IPS-20b (cell line): Measurements from ENCODE around the gene STAT5A.
"Not testable (repeated sequence)": the region's sequence is repeated elsewhere in the genome, so short reads cannot be mapped to it uniquely, and the experiment has no call there.

Experiments
- H3K27ac ChIP-seq: one replicate; pipeline ENCODE4 v1.5.1; 2013; ENCODE audit warnings: low read length
- H3K27me3 ChIP-seq: 2 replicates; pipeline ENCODE4 v1.6.1; 2013; ENCODE audit warnings: mild to moderate bottlenecking, low read length, inconsistent platforms; ENCODE audit not compliant: insufficient read depth
- H3K36me3 ChIP-seq: 2 replicates; pipeline ENCODE4 v1.6.1; 2013; ENCODE audit warnings: low read depth, mild to moderate bottlenecking, inconsistent platforms, low read length, moderate library complexity; ENCODE audit not compliant: insufficient read depth
- H3K4me1 ChIP-seq: 2 replicates; pipeline ENCODE4 v1.6.1; 2013; ENCODE audit warnings: mild to moderate bottlenecking, control low read depth, inconsistent platforms, low read length, moderate library complexity; ENCODE audit not compliant: insufficient read depth
- H3K4me3 ChIP-seq: 2 replicates; pipeline ENCODE4 v1.5.1; 2013; ENCODE audit warnings: mild to moderate bottlenecking, low read length, inconsistent platforms
- H3K9ac ChIP-seq: 2 replicates; pipeline ENCODE4 v1.6.1; 2013; ENCODE audit warnings: low read depth, mild to moderate bottlenecking, inconsistent platforms, low read length, moderate library complexity
- H3K9me3 ChIP-seq: 2 replicates; pipeline ENCODE4 v1.6.1; 2013; ENCODE audit warnings: mild to moderate bottlenecking, low read depth, low read length, inconsistent platforms; ENCODE audit not compliant: insufficient read depth

STAT5A gene

DNA sequence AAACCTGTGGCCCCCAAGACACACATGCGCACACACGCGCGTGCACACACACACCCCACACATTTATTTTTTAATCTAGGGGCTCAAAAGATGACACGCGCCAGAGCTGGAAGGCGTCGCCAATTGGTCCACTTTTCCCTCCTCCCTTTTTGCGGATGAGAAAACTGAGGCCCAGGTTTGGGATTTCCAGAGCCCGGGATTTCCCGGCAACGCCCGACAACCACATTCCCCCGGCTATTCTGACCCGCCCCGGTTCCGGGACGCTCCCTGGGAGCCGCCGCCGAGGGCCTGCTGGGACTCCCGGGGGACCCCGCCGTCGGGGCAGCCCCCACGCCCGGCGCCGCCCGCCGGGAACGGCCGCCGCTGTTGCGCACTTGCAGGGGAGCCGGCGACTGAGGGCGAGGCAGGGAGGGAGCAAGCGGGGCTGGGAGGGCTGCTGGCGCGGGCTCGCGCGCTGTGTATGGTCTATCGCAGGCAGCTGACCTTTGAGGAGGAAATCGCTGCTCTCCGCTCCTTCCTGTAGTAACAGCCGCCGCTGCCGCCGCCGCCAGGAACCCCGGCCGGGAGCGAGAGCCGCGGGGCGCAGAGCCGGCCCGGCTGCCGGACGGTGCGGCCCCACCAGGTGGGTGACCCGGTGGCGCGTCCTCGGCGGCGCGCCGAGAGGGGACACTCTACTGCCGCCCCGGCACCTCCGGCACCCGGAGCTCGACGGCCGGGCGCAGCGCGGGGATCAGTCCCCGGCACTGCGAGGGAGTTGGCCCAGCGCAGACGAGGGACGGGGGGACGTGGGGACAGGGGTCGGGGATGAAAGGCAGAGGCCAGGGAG is at the start of gene STAT5A:
Gene STAT5A (plus strand): TSS at position 522 of the 826 bp plus-strand sequence. CDS start 914 bp downstream, outside the sequence.
- no peaks in the 10 kb centered on the region for H3K36me3 ChIP-seq
- H3K27me3 ChIP-seq = peaks cover 46% of the 10 kb centered on the region
- H3K9me3 ChIP-seq = no peaks in the 10 kb centered on the region
- peak within 1 kb of the TSS; percentile 50; the same call in 1 of the 2 replicates for H3K4me3 ChIP-seq
- H3K4me1 ChIP-seq = no peaks in the 10 kb centered on the region
- no peak within 1 kb of the TSS for H3K27ac ChIP-seq
- peak within 1 kb of the TSS; percentile 31; the same call in 1 of the 2 replicates for H3K9ac ChIP-seq

DNA sequence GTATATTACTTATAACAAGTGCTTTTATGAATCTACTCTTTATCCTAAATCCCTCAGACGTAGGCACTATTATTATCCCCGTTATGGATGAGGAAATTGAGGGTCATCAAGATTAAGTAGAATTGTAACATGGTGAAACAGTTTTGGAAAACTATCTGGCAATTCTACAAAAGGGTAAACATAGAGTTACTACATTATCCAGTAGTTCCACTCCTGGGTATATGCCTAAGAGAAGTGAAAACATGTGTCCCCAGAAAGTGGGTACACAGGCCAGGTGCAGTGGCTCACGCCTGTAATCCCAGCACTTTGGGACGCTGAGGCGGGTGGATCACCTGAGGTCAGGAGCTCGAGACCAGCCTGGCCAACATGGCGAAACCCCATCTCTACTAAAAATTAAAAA is 48.7 kb upstream of the STAT5A start:
- not testable (repeated sequence) for H3K9me3 ChIP-seq, H3K27ac ChIP-seq, H3K27me3 ChIP-seq, H3K36me3 ChIP-seq, H3K9ac ChIP-seq, H3K4me3 ChIP-seq, H3K4me1 ChIP-seq

DNA sequence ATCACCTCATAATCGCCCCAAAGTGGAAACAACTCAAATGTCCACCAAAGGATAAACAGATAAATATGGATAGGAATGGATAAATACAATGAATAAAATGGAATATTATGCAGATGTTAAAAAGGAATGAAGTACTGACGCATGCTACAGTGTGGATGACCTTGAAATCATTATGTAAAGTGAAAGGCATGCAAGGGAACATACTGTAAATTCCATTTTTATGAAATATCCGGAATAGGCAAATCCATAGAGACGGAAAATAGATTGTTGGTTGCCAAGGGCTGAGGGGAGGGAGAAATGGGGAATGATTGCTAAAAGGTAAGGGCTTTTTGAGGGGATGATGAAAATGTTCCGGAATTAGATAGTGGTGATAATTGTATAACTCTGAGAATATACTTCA is 48.1 kb upstream of the STAT5A start:
- H3K4me3 ChIP-seq = no peak overlapping the region
- no peaks in the 10 kb centered on the region for H3K27me3 ChIP-seq
- H3K27ac ChIP-seq = no peak overlapping the region
- H3K4me1 ChIP-seq = no peaks in the 10 kb centered on the region
- no peaks in the 10 kb centered on the region for H3K9me3 ChIP-seq
- H3K9ac ChIP-seq = no peak overlapping the region
- no peaks in the 10 kb centered on the region for H3K36me3 ChIP-seq

DNA sequence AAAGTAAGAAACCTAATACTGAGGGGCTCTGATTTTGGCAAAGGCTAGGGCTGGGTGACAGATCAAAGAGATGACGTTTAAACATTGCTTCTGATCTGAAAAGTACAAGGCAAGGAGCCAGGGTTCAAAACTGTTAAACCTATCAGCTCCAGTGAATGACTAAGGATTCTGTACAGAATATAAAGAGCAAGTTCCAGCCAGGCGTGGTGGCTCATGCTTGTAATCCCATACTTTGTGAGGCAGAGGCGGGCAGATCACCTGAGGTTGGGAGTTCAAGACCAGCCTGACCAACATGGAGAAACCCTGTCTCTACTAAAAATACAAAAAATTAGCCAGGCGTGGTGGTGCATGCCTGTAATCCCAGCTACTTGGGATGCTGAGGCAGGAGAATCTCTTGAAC is 47.4 kb upstream of the STAT5A start:
- H3K4me3 ChIP-seq, H3K27ac ChIP-seq: not testable (repeated sequence)

DNA sequence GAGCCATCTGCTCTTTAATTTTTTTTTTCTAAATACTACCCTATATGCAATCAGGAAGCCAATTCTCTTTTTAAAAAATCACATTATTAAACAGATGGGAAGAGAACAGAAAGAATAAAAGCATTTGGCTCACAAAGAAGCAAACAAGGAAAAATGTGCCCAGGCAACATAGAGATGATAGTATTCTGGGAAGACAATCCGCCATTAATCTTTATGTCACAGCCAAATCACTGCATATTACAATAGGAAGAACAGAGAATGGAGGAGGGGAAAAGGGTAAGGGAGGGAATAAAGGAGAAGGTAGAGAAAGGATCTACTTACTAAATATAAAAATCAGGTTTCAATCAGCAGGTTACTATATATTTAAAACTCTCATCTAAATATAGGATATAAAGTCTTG is 46.4 kb upstream of the STAT5A start:
- Histone ChIP-seq H3K9ac (no peak overlapping the region), H3K9me3 (no peaks in the 10 kb centered on the region), H3K4me3 (no peak overlapping the region), H3K27ac (no peak overlapping the region), H3K36me3 (no peaks in the 10 kb centered on the region), H3K27me3 (no peaks in the 10 kb centered on the region), H3K4me1 (no peaks in the 10 kb centered on the region)

More for the DNA sequence above, 47.4 kb upstream of the STAT5A start:
- not testable (repeated sequence) for H3K9ac ChIP-seq, H3K4me1 ChIP-seq, H3K27me3 ChIP-seq, H3K36me3 ChIP-seq, H3K9me3 ChIP-seq

DNA sequence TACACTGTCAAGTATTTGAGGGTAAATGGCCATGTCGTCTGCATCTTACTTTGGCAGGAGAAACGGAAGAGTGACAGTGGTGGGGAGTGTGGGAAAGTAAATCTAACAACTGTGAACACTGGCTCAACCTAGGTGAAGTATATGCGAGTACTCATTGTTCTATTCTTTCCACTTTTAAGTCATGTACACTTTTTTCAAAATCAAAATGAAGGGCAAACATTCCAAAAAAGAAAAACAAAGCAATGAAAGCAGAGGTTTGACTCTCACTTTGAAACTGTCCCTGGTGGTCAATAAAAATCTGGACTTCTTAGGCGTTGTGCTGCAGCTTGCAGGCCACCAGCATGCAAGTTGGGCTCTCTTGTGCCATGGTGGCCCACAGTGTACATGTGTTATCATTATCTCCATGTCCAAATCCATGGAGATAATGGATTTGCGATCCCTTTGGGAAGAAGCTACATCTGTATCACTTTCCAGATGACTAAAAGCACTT is 44.8 kb upstream of the STAT5A start:
- H3K27me3 ChIP-seq = no peaks in the 10 kb centered on the region
- no peaks in the 10 kb centered on the region for H3K4me1 ChIP-seq
- no peak overlapping the region for H3K27ac ChIP-seq
- no peak overlapping the region for H3K4me3 ChIP-seq
- no peak overlapping the region for H3K9ac ChIP-seq
- H3K36me3 ChIP-seq = no peaks in the 10 kb centered on the region
- H3K9me3 ChIP-seq = no peaks in the 10 kb centered on the region

DNA sequence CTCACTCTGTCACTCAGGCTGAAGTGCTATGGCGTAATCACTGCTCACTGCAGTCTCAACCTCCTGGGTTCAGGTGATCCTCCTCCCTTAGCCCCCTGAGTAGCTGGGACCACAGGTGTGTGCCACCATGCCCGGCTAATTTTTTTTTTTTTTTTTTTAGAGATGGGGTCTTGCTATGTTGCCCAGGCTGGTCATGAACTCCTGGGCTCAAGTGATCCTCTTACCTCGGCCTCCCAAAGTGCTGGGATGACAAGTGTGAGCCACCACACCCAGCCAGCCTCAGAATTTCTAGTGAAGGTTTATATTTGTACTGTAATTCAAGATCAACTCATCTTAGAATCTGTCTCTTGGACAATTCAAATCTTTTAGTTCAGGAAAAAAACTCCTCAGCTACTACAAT is 44.2 kb upstream of the STAT5A start:
- not testable (repeated sequence) for H3K27ac ChIP-seq, H3K9ac ChIP-seq, H3K4me1 ChIP-seq, H3K36me3 ChIP-seq, H3K4me3 ChIP-seq, H3K9me3 ChIP-seq, H3K27me3 ChIP-seq

DNA sequence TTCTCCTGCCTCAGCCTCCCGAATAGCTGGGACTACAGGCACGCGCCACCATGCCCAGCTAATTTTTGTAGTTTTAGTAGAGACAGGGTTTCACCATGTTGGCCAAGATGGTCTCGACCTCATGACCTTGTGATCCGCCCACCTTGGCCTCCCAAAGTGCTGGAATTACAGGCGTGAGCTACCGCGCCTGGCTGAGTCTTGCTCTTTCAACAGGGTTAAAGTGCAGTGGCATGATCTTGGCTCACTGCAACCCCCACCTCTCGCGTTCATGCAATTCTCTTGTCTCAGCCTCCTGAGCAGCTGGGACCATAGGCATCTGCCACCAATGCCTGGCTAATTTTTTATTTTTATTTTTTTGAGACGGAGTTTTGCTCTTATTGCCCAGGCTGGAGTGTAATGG is 43.1 kb upstream of the STAT5A start:
- not testable (repeated sequence) for H3K9me3 ChIP-seq, H3K4me1 ChIP-seq, H3K9ac ChIP-seq

DNA sequence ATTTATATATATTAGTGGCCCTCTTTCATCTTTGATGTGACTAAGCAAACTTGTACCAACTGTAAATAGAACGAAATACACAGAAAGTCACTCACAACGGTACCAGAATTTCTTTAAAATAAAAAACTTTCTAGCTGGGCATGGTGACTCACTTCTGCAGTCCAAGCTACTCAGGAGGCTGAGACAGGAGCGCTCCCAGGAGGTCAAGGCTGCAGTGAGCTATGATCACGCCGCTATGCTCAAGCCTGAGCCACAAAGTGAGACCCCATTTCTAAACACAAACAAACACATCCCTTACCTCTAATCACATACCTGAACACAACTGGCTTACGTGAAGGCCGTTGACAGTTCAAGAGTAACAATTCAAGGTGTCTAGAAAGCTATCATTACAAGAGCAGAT is 41.8 kb upstream of the STAT5A start:
- no peaks in the 10 kb centered on the region for H3K9me3 ChIP-seq

More for the DNA sequence above, 43.1 kb upstream of the STAT5A start:
- H3K4me3 ChIP-seq, H3K36me3 ChIP-seq, H3K27me3 ChIP-seq, H3K27ac ChIP-seq: not testable (repeated sequence)

DNA sequence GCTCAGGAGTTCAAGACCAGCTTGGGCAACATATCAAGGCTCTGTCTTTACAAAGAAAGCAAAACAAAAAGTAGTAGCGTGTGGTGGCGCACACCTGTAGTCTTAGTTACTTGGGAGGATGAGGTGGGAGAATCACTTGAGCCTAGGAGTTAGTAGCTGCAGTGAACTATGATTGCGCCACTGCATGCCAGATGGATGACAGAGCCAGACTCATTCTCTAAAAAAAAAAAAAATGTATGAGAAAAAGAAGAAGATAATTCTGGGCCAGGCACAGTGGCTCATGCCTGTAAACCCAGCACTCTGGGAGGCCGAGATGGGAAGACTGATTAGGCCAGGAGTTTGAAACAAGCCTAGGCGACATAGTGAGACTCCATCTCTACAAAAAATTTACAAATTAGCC is 40.6 kb upstream of the STAT5A start:
- Histone ChIP-seq H3K27ac (no peak overlapping the region), H3K27me3 (no peaks in the 10 kb centered on the region), H3K4me1 (0 out of 2 replicates have a peak, but pooled peaks cover 5% of the 10 kb centered on the region), H3K4me3 (no peak overlapping the region), H3K9ac (no peak overlapping the region), H3K36me3 (no peaks in the 10 kb centered on the region), H3K9me3 (no peaks in the 10 kb centered on the region)

More for the DNA sequence above, 41.8 kb upstream of the STAT5A start:
- H3K27ac ChIP-seq = no peak overlapping the region
- no peak overlapping the region for H3K9ac ChIP-seq
- 0 out of 2 replicates have a peak, but pooled peaks cover 5% of the 10 kb centered on the region for H3K4me1 ChIP-seq
- H3K4me3 ChIP-seq = no peak overlapping the region
- no peaks in the 10 kb centered on the region for H3K36me3 ChIP-seq
- no peaks in the 10 kb centered on the region for H3K27me3 ChIP-seq

DNA sequence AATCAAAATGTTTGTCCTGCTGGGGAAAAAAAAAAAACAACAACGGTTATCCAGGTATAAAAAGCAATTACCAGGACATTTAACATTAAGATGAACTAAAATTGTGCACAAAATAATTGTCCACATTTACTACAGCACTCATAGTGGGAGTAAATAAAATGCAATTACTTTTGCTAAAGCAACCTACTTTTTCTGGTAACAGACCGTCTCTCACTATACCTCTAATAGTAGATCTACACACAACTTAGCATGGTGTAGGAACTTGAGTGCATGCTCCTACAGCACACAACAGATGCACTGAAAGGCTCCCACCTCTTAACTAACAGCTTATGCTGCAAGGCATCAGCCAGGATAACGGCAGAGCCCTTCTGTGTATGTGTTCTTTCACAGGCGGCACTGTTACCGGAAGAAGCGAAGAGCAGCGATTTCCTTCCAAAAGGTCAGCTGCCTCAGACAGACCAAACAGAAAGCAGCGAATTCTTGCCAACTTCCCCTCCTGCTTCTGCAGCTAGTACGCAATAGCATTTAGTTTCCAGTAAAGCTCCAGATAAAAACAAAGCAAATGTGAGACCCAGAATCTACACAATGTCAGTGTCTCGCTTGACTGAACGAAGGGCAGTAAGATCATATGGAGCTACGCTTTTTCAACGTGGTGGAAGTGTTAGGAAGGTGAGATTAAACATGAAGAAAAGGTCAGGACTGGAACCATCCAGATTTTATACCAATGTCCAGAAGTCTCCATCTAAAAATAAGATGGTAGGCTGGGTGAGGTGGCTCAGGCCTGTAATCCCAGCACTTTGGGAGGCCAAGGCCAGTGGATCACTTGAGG is 39.7 kb upstream of the STAT5A start:
- H3K4me3 ChIP-seq = no peak overlapping the region
- no peaks in the 10 kb centered on the region for H3K9me3 ChIP-seq
- H3K4me1 ChIP-seq = peaks cover 11% of the 10 kb centered on the region; the same call in 1 of the 2 replicates
- no peaks in the 10 kb centered on the region for H3K27me3 ChIP-seq
- no peak overlapping the region for H3K27ac ChIP-seq
- H3K36me3 ChIP-seq = no peaks in the 10 kb centered on the region
- H3K9ac ChIP-seq = no peak overlapping the region
